Posterior cingulate gyrus (tissue), 11 donors: ENCODE measurements around the gene SH3PXD2B.
"Not testable (repeated sequence)": the region's sequence is repeated elsewhere in the genome, so short reads cannot be mapped to it uniquely, and the experiment has no call there.

ENCODE experiments used
- DNase-seq, 10 donors: peaks; one replicate each; pipeline versions ENCODE4 v3.0.0 to v3.0.0-alpha.2; 2020 to 2021; ENCODE audit warnings: mixed read lengths in 3 of 10
- intact Hi-C: fragments of 100-400 bp; cut with DNase I; formaldehyde crosslinking; loops from one replicate; pipeline ENCODE4 v1.15.1; 2023

Gene SH3PXD2B

GRCh38 chr5:172322028-172322965 lies 132.0 kb downstream of the SH3PXD2B start:
- intact Hi-C loops = no loop called here
- DNase-seq = peak in 2 of 10 donors; percentile 8 to 70

DNA sequence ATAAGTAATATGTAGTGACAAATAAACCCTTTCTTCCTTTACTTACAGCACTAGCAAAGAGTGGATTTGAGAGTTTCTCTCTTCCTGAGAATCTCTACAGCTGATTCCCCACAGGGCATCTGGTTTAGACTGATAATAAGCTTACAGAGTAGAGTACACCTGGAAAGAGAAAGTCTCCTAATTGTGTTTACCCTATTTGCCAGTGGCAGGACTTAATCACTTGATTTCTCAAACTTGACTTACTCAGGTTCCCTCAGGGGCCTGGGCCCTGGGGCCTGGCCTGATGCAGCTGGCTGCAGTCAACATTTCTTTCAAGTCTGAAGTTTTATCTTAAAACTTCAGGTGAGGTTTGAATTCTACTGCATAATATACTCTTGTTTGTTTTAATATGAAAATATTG lies 132.7 kb downstream of the SH3PXD2B start:
- peak in 1 of 10 donors; percentile 24 for DNase-seq
- intact Hi-C loops = no loop called here

DNA sequence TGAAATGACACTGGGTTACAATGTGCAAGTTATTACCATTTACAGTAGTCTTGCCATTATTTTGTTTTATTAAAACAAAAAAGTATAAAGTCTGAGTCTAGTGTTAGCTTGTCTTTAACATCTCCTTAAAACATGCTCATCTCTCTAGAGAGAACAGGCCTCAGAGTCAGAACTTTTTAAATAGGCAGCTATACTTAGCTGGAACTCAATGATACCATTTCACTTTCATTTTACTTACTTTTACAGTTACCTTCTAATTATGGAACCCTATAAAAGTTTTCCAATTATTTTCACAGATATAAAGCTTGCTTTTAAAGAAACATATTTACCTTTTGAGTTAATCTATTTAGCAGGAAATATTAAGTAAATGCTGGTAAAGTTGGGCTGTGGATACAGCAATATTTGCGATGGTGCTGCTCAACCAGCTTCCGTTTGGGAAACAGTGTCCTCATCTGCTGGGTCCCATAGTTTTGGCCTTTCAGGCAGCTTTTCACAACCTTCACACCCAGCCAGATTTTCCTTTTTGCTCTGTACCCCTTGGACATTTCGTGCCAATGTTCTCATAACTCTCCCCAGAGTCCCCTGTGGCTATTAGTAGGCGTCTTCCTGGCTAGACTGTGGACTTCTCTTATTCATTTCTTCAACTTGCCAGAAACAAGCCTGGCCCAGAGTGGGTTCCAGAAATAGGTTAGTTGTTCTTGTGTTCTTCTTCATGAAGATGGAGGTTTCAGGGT lies 134.4 kb downstream of the SH3PXD2B start:
- DNase-seq = peak in 1 of 10 donors; percentile 2
- intact Hi-C loops = no loop called here

GRCh38 chr5:172315587-172316493 lies 138.5 kb downstream of the SH3PXD2B start:
- intact Hi-C loops = no loop called here
- DNase-seq = peak in 1 of 10 donors; percentile 9

- intact Hi-C loops = no loop called here
Measured at GRCh38 chr5:172313915-172314314, 140.4 kb downstream of the SH3PXD2B start.

GRCh38 chr5:172312286-172312685 lies 142.0 kb downstream of the SH3PXD2B start:
- intact Hi-C loops = no loop called here
- no peak for DNase-seq

More at GRCh38 chr5:172313915-172314314, 140.4 kb downstream of the SH3PXD2B start:
- no peak for DNase-seq

GRCh38 chr5:172311605-172312004 lies 142.7 kb downstream of the SH3PXD2B start:
- intact Hi-C loops = no loop called here
- no peak for DNase-seq

GRCh38 chr5:172311026-172311425 lies 143.3 kb downstream of the SH3PXD2B start:
- DNase-seq = no peak
- intact Hi-C loops = no loop called here

- no peak for DNase-seq
- intact Hi-C loops = no loop called here
Measured at GRCh38 chr5:172305380-172305779, 148.9 kb downstream of the SH3PXD2B start.

DNA sequence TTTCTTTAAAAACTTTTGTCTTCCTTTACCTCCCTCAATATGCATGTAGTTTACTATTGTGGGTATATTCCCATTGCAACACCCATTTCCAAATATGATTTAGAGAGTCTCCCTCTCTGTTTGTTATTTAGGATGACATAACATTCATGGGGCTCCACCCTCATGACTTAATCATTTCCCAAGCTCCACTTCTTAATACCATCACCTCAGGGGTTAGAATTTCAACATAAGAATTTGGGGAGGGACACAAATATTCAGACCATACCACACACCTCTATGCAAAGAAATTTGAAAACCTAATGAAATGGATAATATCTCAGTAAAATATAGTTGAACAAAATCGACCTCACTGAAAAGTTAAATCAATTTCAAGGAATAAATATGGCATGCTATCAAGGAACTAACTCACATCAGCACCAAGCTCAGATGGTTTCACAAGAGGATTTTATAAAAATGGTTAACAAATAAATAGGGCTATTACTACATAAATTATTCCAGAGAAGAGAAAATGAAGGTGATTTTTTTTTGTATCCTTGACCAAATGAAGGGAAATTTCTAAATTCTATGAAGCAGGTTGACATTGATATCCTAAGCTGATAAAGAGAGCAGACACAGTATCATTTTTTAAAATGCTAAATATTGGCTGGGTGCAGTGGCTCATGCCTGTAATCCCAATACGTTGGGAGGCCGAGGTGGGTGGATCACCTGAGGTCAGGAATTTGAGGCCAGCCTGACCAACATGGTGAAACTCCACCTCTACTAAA lies 150.6 kb downstream of the SH3PXD2B start:
- DNase-seq = no peak
- intact Hi-C loops = no loop called here

DNA sequence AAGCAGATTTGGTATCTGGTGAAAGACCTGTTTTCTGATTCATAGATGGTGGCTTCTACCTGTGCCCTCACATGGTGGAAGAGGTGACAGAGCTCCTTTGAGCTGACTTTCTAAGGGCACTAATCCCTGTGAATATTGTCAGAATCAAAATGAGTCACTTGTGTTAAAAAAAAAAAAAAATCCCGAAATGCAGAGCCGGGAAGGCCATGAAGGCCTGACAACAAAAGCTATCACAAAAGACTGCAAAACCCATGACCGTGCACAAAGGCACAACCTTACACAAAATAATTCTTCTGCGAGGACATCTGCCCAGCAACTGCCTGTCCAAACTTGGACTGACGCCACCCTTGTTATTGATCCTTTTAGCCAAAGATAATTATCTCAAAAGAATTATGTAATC lies 151.2 kb downstream of the SH3PXD2B start:
- intact Hi-C loops = no loop called here
- no peak for DNase-seq

- intact Hi-C loops = no loop called here
- no peak for DNase-seq
Measured at GRCh38 chr5:172302047-172302710, 152.1 kb downstream of the SH3PXD2B start.

GRCh38 chr5:172299916-172300439 lies 154.3 kb downstream of the SH3PXD2B start:
- no peak for DNase-seq
- intact Hi-C loops = no loop called here

- no peak for DNase-seq
- intact Hi-C loops = loop anchor here (5.0 kb wide), 1 partner anchor 557 kb away; no protein-coding TSS in a partner anchor
Measured at GRCh38 chr5:172294831-172295230, 159.5 kb downstream of the SH3PXD2B start.

DNA sequence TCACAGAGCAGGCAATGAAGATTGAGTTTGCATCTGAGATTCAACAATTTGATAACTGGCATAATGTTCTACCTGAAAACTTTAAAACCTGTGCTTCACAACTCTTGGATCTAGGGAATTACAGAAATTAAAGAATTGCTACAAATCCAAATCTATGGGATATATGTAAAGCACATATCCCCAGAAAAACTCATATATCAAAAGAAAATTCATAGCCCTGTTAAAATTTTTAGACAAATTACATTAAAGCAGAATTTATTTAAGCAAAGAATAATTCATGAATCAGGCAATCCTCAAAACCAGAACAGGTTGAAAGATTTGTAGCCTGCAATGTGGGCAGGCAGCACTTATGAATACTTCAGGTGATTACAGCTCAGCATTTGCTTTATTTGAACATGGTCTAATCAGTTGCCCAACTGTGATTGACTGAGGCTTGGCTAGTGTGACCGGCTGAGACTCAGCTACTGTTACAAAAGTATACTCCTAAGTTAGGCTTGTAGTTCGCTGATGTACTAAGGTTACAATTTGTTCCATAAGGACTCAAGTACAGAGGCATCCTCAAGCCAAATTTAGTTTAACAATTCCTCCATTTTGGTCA lies 160.5 kb downstream of the SH3PXD2B start:
- intact Hi-C loops = loop anchor here (5.0 kb wide), 1 partner anchor 558 kb away; no protein-coding TSS in a partner anchor
- no peak for DNase-seq

DNA sequence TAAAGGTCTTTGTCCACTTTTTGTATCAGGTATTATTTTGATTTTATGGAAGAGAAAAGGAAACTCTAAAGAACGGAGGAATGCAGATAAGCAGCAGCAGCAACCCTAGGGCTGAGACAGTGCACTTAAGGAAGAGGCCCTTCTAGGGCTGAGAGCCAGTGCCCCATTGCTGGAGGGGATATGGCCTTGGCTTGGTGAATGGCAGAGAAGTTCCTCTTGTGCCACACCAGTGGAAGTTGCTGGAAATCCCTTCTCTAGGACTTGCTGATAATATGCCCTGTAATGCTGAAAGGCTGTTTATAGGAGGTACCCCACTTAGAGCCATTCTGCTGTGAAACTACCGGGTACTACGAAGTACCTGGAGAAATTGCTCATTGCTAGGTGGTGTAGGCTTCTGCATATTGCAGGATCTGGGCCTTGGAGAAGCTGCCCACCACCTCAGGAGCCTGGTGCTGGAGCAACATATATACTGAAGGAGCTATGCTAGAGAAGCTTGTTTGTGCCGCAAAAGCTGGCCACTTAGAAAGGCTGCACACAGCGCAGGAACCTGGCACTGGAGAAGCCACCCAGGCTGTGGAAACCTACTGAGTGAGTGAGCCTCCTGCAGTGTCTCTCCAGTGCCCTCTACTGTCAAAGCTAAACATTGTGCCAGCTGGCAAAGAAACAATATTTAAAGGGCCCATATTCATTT lies 161.1 kb downstream of the SH3PXD2B start:
- intact Hi-C loops = loop anchor here (5.0 kb wide), 1 partner anchor 559 kb away; no protein-coding TSS in a partner anchor
- DNase-seq = peak; percentile 41 to 94 (median 72)

GRCh38 chr5:172291837-172292236 lies 162.5 kb downstream of the SH3PXD2B start:
- not testable (repeated sequence) for DNase-seq
- intact Hi-C loops = loop anchor here (5.0 kb wide), 1 partner anchor 560 kb away; no protein-coding TSS in a partner anchor

- no peak for DNase-seq
- intact Hi-C loops = no loop called here
Measured at GRCh38 chr5:172288465-172288864, 165.9 kb downstream of the SH3PXD2B start.
